ENCODE data around the gene DCUN1D3.
A peak's percentile ranks its signal among the peaks of the same experiment; 100 is the strongest.

Gene DCUN1D3

DNA sequence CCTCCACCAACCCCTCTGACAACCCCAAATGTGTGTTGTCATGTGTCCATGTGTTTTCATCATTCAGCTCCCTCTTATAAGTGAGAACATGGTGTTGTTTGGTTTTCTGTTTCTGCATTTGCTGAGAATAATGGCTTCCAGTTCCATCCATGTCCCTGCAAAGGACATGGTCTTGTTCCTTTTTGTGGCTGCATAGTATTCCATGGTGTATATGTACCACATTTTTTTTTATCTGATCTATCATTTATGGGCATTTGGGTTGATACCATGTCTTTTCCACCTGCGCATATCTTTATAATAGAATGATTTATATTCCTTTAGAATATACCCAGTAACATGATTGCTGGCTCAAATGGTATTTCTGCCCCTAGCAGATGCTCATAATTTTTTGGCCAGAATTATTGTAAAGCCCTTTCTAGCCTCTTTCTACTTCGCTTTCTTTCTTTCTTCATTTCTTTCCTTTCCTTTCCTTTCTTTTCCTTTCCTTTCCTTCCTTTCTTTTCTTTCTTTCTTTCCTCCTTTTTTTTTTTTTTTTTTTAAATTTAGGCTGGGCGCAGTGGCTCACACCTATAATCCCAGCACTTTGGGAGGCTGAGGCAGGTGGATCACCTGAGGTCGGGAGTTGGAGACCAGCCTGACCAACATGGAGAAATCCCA lies 81.1 kb downstream of the DCUN1D3 start:
- no peak for DNase-seq

DNA sequence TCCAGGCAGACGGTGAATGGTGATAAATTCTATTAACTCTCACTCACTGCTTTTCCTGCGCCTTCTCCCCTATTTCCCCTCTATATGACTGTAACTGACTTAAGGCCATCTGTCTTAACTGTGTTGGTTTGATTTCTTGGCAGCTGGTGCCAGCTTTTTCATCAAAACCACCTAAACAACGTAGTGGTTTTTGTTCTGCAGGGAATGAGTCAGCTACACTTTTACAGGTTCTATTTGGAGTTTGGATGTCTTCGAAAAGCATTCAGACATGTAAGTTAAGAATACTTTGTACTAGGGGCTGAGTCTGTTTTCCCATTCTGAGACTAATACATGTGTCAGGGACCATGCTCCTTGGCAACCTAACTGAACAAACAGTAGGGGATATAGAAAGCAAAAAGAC lies 85.4 kb downstream of the DCUN1D3 start:
- DNase-seq = no peak

DNA sequence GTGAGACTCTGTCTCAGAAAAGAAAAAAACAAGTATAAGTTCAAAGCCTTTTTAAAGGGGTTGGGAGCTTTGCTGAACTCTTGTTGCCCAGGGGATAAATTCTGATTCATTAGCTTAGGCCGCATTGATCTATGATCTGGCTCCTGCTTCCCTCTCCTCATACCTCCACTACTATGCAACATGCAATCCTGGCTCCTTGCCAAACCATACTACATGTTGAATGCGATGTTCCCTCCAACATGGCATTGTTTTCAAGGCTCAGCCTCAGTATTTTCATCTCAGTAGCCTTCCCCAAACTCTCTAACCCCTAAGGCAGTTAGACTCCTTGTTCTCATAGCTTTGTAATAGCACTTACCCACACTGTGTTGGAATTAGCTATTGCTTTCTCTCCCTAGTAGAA lies 87.6 kb downstream of the DCUN1D3 start:
- DNase-seq = no peak

DNA sequence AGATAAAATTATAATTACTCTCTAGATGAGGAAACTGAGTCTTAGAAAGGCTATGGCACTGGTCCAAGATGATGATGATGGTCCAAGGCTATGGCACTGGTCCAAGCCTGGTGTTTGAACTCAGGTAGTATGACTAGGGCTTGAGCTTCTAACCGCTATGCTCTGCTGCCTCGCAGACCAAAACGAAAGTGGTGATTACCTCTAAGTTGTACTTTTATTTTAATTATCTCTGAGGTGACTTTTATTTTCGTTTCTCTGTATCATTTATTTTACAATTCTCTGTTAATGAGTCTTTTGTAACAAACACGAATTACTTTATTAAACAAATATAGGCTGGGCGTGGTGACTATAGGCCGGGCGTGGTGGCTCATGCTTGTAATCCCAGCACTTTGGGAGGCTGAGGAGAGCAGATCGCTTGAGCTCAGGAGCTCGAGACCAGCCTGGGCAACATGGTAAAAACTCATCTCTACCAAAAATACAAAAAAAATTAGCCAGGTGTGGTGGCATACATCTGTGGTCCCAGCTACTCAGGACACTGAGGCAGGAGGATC lies 88.2 kb downstream of the DCUN1D3 start:
- no peak for DNase-seq

DNA sequence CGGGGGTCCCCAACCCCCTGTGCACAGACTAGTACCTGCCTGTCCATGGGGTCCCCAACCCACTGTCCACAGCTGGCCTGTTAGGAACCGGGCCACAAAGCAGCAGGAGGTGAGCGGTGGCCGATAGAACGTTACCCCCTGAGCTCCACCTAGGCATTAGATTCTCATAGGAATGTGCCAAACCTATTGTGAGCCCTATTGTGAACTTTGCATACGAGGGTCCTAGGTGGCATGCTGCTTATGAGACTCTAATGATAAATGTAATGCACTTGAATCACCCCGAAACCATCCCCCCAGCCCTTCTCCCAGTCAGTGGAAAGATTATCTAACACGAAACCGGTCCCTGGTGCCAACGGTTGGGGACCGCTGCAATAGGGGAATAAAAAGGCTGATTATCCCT lies 92.3 kb downstream of the DCUN1D3 start:
- DNase-seq = no peak

DNA sequence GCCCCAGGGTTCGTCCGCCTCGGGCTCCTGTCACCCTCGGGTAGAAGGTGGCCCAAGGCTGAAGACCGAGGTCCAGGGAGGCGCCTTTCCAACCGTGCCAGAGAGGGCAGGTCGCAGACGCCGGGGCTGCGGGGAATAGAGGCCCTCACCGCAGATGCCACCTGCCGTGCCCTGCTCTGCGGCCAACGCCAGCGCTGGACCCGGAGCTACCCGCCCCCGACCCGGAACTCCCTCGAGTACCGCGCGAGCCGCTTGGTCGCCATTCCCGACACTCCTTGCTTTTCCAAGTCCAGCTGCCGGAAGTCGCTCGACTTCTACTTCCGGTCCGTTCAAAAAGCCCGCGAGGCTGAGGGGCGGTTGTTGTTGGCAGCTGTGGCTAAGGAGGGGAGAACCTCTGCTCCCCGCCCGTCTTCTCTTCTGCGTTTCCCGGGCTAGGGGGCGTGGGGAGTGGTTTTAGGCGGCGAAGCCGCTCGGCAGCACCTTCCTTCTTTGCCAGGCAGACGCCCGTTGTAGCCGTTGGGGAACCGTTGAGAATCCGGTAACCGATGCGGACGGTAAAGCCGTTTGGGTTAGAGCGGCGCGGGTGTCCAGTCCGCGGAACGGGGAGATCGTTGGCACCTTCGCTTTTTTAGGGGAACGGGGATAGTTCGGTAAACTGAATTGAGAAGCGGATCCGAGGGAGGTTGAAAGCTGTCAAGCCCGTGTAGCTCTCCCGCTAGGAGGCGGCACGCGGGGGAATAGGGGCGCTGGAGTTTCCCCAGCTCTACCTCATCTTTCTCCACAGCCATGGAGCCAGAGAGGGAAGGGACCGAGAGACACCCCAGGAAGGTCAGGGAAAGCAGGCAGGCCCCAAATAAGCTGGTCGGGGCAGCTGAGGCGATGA lies 93.7 kb downstream of the DCUN1D3 start, which contains the start of the genes ERI2 and REXO5:
Gene ERI2, minus strand, starts transcription at position 305 of the 883 bp plus-strand sequence. Its CDS starts 42 bp downstream, at position 263.
Gene REXO5, plus strand, starts transcription at position 360 of the 883 bp plus-strand sequence. Its CDS starts 427 bp downstream, at position 787.
- peak; percentile 98 for DNase-seq

DNA sequence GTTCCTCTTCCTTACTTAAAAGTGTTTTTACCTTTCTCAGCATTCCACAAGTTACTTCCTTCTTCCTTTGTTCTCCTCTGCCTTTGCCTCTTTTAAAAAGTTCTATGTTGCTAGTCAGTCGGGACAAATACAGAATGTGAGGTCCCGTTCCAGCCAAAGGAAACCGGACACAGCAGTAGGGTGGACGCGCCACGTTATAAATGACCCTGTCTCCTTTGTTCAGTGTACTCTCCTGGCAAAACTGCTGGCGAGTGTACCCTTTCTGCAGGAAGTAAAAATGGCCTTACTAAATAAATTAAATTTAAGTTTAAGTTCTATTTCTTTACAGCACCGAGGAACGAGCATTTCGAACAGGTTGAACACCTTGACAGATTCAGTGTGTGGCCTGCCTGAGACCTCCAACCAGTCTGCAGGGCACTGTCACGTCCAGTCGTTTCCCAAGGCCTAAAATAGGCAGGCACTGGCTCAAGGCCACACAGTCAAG lies 94.4 kb downstream of the DCUN1D3 start:
- peak; percentile 9 for DNase-seq

Measured in eye (tissue), 1 donor.